GM13976 (cell line): Measurements from ENCODE around the gene PTGIS.
A peak's percentile ranks its signal among the peaks of the same experiment; 100 is the strongest.
"Not testable (repeated sequence)": the region's sequence is repeated elsewhere in the genome, so short reads cannot be mapped to it uniquely, and the experiment has no call there.

Experiments used
- DNase-seq: peaks from one replicate; pipeline ENCODE4 v3.0.0; 2012; ENCODE audit warnings: low spot score
- in situ Hi-C: fragments of 300-500 bp; cut with MboI; formaldehyde crosslinking; loops from one replicate; pipeline ENCODE4 v1.12.0; 2022; ENCODE audit warnings: low sequenced_read_pairs, mixed read lengths, inconsistent platforms; ENCODE audit not compliant: unreplicated experiment
- TF ChIP-seq, protein P1 (sequence below): IDR thresholded peaks from 2 replicates; pipeline ENCODE4 v1.5.1; 2012; ENCODE audit warnings: borderline replicate concordance, mild to moderate bottlenecking; ENCODE audit not compliant: insufficient read depth; ENCODE audit errors: extremely low read depth, missing control alignments, control extremely low read depth

The PTGIS gene

DNA sequence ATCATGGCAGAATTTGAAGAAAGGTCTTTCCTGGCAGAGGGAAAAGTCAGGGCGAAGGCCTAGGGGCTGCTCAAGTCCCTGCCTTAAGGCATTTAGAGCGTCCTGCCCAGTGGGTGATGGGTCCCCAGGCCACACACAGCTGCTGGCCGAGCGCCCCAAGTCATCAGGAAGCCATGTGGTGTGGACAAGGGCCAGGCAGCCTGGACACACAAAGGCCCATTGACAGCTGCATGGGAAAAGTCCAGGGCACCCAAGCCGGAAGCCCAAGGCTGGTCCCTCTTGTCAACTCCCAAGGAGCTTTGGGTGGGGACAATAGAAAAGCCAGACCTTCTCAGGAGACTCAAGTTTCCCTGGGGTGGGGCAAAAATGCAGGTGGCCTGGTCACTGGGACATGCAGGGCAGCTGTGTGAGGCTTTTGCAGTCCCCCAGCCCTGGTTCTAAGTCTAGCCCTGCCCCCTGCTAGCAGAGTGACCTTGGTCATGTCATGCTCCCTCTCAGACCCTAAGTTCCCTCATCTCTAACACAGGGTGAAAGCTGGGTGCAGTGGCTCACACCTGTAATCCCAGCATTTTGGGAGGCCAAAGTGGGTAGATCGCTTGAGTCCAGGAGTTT, 44.3 kb upstream of the PTGIS start:
- DNase-seq, result no peak
- in situ Hi-C loops, result loop anchor here (10.0 kb wide), 1 partner anchor 233 kb away; no protein-coding TSS in a partner anchor

DNA sequence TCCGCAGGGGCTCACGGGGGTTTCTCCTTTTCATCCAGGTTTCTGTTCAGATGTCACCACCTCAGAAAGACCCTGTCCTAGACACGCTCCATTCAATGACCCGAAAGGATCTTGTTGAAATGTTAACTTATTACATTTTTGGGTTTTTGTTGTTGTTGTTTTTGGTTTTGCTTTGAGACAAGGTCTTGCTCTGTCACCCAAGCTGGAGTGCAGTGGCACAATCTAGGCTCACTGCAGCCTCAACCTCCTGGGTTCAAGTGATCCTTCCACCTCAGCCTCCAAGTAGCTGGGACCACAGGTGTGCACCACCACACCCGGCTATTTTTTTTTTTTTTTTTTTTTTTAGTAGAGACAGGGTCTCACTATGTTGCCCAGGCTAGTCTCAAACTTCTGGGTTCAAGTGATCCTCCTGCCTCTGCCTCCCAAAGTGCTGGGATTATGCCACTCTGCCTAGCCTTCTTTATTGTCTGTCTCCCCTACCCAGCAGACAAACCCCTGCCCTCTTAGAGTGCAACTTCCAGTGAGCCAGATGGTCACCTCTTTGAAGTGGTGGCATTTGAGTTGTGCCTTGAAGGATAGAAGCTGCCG, 43.7 kb upstream of the PTGIS start:
- DNase-seq, result not testable (repeated sequence)
- in situ Hi-C loops, result loop anchor here (10.0 kb wide), 1 partner anchor 233 kb away; no protein-coding TSS in a partner anchor

More for the DNA sequence above, 44.3 kb upstream of the PTGIS start:
- TF ChIP-seq, protein P1, sequence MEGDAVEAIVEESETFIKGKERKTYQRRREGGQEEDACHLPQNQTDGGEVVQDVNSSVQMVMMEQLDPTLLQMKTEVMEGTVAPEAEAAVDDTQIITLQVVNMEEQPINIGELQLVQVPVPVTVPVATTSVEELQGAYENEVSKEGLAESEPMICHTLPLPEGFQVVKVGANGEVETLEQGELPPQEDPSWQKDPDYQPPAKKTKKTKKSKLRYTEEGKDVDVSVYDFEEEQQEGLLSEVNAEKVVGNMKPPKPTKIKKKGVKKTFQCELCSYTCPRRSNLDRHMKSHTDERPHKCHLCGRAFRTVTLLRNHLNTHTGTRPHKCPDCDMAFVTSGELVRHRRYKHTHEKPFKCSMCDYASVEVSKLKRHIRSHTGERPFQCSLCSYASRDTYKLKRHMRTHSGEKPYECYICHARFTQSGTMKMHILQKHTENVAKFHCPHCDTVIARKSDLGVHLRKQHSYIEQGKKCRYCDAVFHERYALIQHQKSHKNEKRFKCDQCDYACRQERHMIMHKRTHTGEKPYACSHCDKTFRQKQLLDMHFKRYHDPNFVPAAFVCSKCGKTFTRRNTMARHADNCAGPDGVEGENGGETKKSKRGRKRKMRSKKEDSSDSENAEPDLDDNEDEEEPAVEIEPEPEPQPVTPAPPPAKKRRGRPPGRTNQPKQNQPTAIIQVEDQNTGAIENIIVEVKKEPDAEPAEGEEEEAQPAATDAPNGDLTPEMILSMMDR, result no peak

DNA sequence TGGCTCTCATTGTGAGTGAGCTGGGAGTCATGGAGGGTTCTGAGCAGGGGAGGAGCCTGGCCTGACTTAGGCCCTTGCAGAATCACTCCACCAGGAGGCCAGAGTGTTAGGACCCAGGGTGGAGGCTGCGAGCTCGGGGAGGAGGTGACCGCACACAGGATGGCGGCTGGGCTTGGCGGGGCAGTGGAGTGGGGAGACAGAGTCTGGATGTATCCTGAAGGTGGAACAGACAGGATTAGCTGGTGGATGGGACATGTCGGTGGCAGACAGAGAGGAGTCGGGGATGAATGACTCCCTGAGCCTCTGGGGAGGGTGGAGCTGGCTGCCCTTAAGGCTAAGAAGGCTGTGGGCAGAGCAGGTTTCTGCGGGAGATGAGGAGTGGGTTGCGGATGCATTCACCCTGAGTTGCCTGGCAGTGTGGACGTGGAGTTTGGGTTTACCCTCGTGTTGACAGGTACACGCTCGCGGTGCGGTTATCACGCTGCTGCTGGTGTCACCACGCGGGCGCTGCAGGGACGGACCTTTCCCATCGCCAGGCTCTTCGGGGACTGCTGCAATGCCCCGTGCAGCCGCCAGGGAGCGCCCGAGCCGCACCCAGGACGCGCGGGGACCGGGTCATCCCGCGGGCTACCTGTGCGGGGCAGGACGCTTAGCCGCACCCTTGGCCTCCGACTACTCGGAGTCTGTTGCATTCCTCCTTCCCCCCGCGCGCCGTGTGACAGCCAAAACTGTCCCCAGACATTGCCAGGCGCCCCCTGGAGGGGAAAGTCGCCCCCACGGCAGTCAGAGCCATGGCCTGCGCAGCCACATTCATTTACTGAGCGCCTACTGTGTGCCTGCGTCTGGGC, 43.0 kb upstream of the PTGIS start:
- in situ Hi-C loops, result loop anchor here (10.0 kb wide), 1 partner anchor 234 kb away; no protein-coding TSS in a partner anchor
- peak; percentile 91 for DNase-seq
- TF ChIP-seq, protein P1, result peak; percentile 93

DNA sequence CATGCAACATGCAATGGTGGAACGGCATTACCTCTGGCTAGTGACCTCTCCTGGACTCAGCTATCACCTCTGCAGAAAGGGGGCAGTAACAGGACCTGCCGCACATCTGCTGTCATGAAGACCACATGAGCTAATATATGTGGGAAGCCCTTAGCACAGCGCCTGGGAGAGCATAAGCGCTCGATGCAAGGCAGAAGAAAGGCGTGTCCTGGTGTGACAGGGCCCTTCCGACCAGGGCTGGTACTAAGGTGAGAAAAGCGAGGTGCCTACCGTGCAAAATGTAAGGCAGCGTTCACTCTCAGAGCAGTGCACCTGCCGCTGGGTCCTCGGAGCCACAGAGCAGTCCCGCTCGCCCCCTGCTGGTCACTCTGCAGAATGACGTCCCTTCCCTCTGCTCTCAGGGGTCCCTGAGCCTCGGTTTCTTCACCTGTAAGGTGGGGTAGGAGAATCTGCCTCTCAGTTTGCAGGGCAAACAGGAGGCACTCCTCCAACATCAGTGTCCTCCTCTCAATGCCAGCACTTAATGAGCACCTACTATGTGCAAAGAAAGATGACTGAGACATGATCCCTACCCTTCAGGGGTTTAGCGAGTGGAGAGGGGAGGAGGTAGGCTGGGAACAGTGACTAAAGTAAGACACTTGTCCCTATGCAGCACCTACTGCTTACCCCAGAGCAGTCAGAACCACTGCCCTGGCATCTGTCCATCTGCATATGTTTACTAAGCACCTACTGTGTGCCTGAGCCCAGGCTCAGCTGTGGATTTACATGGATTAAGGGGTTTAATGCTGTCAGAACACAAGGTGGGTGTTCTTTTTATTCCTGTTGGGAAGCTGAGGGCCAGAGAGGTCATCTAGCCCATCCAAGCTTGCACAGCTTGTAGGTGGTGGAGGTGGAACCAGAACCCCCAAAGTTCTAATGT, 41.1 kb upstream of the PTGIS start:
- in situ Hi-C loops, result loop anchor here (5.0 kb wide), 1 partner anchor 67 kb away; no protein-coding TSS in a partner anchor
- DNase-seq, result peak; percentile 83
- TF ChIP-seq, protein P1, result peak; percentile 97

DNA sequence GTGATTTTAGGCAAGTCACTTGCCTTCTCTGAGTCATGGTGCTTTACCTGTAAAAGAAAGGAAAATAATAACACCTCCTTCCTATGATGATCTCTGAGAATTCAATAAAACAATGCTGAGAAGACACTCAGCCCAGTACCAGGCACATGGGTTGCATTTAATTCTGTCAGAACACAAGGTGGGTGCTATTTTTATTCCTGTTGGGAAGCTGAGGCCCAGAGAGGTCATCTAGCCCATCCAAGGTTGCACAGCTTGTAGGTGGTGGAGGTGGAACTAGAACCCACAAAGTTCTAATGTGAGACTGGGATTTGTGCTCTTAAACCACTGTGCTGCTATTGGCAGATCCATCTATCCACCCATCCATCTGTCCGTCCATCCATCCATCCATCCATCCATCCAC, 39.6 kb upstream of the PTGIS start:
- in situ Hi-C loops, result loop anchor here (5.0 kb wide), 1 partner anchor 65 kb away; no protein-coding TSS in a partner anchor
- TF ChIP-seq, protein P1, result no peak

DNA sequence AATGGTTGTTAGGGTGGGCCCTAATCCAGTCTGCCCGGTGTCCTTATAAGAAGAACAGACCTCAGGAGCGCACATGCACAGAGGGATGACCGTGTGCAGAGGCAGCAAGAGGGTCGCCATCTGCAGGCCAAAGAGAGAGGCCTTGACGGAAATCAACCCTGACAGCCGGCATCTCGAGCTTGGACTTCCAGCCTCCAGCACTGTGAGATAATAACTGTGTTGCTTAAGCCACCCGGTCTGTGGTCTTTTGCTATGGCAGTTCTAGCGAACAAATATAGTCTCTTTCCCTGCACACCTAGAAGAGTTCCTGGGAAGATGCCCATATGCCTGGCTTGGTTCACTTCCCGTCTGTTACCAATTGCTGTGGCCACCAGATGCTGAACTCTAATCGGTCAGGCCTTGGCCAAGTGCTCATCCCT, 35.3 kb upstream of the PTGIS start:
- DNase-seq, result no peak
- in situ Hi-C loops, result no loop called here
- TF ChIP-seq, protein P1, result no peak

More for the DNA sequence above, 39.6 kb upstream of the PTGIS start:
- no peak for DNase-seq
